ENCODE results near the gene KIF16B.

KIF16B gene

GRCh38 chr20:16424780-16425179, 148.5 kb downstream of the KIF16B start:
- no peak for DNase-seq

GRCh38 chr20:16423311-16424212, 149.7 kb downstream of the KIF16B start:
- no peak for DNase-seq

GRCh38 chr20:16419138-16419715, 154.0 kb downstream of the KIF16B start:
- DNase-seq, result no peak

- DNase-seq, result no peak
Measured at GRCh38 chr20:16418616-16419015, 154.6 kb downstream of the KIF16B start.

- DNase-seq, result no peak
Measured at GRCh38 chr20:16417001-16417400, 156.2 kb downstream of the KIF16B start.

GRCh38 chr20:16415071-16416053, 157.9 kb downstream of the KIF16B start:
- DNase-seq, result no peak

GRCh38 chr20:16412906-16413305, 160.3 kb downstream of the KIF16B start:
- DNase-seq, result no peak

GRCh38 chr20:16411361-16411760, 161.9 kb downstream of the KIF16B start:
- DNase-seq, result no peak

GRCh38 chr20:16410626-16411025, 162.6 kb downstream of the KIF16B start:
- no peak for DNase-seq

GRCh38 chr20:16408981-16409380, 164.3 kb downstream of the KIF16B start:
- no peak for DNase-seq

- DNase-seq, result no peak
Measured at GRCh38 chr20:16407251-16408067, 165.8 kb downstream of the KIF16B start.

GRCh38 chr20:16405254-16405653, 168.0 kb downstream of the KIF16B start:
- DNase-seq, result no peak

- DNase-seq, result no peak
Measured at GRCh38 chr20:16404640-16405039, 168.6 kb downstream of the KIF16B start.

- no peak for DNase-seq
Measured at GRCh38 chr20:16404171-16404570, 169.1 kb downstream of the KIF16B start.

GRCh38 chr20:16400234-16400633, 173.0 kb downstream of the KIF16B start:
- no peak for DNase-seq

- DNase-seq, result no peak
Measured at GRCh38 chr20:16399801-16400200, 173.4 kb downstream of the KIF16B start.

- no peak for DNase-seq
Measured at GRCh38 chr20:16397086-16397485, 176.2 kb downstream of the KIF16B start.

GRCh38 chr20:16395366-16395765, 177.9 kb downstream of the KIF16B start:
- DNase-seq, result no peak

- no peak for DNase-seq
Measured at GRCh38 chr20:16394784-16395183, 178.5 kb downstream of the KIF16B start.

- no peak for DNase-seq
Measured at GRCh38 chr20:16393836-16394235, 179.4 kb downstream of the KIF16B start.

GRCh38 chr20:16393297-16393696, 180.0 kb downstream of the KIF16B start:
- no peak for DNase-seq

- DNase-seq, result no peak
Measured at GRCh38 chr20:16392346-16392745, 180.9 kb downstream of the KIF16B start.
